HEK293 (cell line): Measurements from ENCODE around the gene BTBD19.

Experiments
- CTCF ChIA-PET: fragments of 350-600 bp; formaldehyde crosslinking; extraction: SDS; loops from one replicate; lab custom pipeline; 2021; ENCODE audit warnings: antibody characterized with exemption; lab: Yijun Ruan, JAX
- POLR2A ChIA-PET: fragments of 300-600 bp; formaldehyde crosslinking; extraction: SDS; loops from one replicate; lab custom pipeline; 2020; ENCODE audit warnings: antibody characterized with exemption, inconsistent platforms; lab: Yijun Ruan, JAX
- H3K27ac ChIP-seq: fragments of 200-500 bp; sonication (Bioruptor generic); 2 replicates; pipeline ENCODE4 v1.5.1; 2014; ENCODE audit warnings: low read depth, low read length, control low read depth, inconsistent platforms; ENCODE audit errors: extremely low read depth
- H3K36me3 ChIP-seq, 2 experiments: fragments of 200-500 bp in 1 of 2; sonication (Bioruptor generic) in 1 of 2; 1 replicate in 1 of 2; 2 replicates in 1 of 2; pipeline ENCODE4 v1.5.1; 2014 to 2017; ENCODE audit warnings: inconsistent platforms in 2 of 2, low read length in 2 of 2; ENCODE audit not compliant: control insufficient read depth in 2 of 2, insufficient read depth in 1 of 2
- H3K4me1 ChIP-seq: fragments of 200-500 bp; sonication (Bioruptor generic); 2 replicates; pipeline ENCODE4 v1.5.1; 2014; ENCODE audit warnings: mild to moderate bottlenecking, low read length, inconsistent platforms; ENCODE audit not compliant: control insufficient read depth, insufficient read depth
- H3K4me3 ChIP-seq: 2 replicates; pipeline ENCODE4 v1.5.1; 2011; ENCODE audit warnings: low read depth, mild to moderate bottlenecking, control low read depth, low read length, moderate library complexity
- H3K9me3 ChIP-seq: fragments of 200-500 bp; sonication (Bioruptor generic); 2 replicates; pipeline ENCODE4 v1.5.1; 2014; ENCODE audit warnings: low read depth, low read length, inconsistent platforms; ENCODE audit not compliant: control insufficient read depth, insufficient read depth
- KLF16 ChIP-seq: fragments of 450-650 bp; formaldehyde crosslinking; IDR thresholded peaks from 2 replicates; pipeline ENCODE4 v1.5.1; 2017; ENCODE audit warnings: missing biosample characterization, missing genetic modification characterization
- KLF7 ChIP-seq: fragments of 450-650 bp; formaldehyde crosslinking; IDR thresholded peaks from 2 replicates; pipeline ENCODE4 v1.5.1; 2016; ENCODE audit warnings: missing biosample characterization, missing genetic modification characterization, borderline replicate concordance
- OVOL3 ChIP-seq: fragments of 450-650 bp; formaldehyde crosslinking; IDR thresholded peaks from 2 replicates; pipeline ENCODE4 v1.5.1; 2016; ENCODE audit warnings: missing biosample characterization, missing genetic modification characterization
- SP2 ChIP-seq: fragments of 450-650 bp; formaldehyde crosslinking; IDR thresholded peaks from 2 replicates; pipeline ENCODE4 v1.5.1; 2016; ENCODE audit warnings: missing biosample characterization, missing genetic modification characterization
- ZBTB1 ChIP-seq: fragments of 450-650 bp; formaldehyde crosslinking; IDR thresholded peaks from 2 replicates; pipeline ENCODE4 v1.5.1; 2016; ENCODE audit warnings: missing biosample characterization, missing genetic modification characterization
- ZBTB17 ChIP-seq: fragments of 450-650 bp; formaldehyde crosslinking; IDR thresholded peaks from 2 replicates; pipeline ENCODE4 v1.5.1; 2016; ENCODE audit warnings: missing biosample characterization, missing genetic modification characterization
- ZEB2 ChIP-seq: fragments of 450-650 bp; formaldehyde crosslinking; IDR thresholded peaks from 2 replicates; pipeline ENCODE4 v1.5.1; 2016; ENCODE audit warnings: missing biosample characterization, missing genetic modification characterization
- ZNF19 ChIP-seq: fragments of 450-650 bp; formaldehyde crosslinking; IDR thresholded peaks from 2 replicates; pipeline ENCODE4; 2016; ENCODE audit warnings: missing biosample characterization, missing genetic modification characterization, low read depth
- ZNF214 ChIP-seq: fragments of 450-650 bp; formaldehyde crosslinking; IDR thresholded peaks from 2 replicates; pipeline ENCODE4 v1.5.1; 2017; ENCODE audit warnings: missing biosample characterization, mild to moderate bottlenecking, missing genetic modification characterization, borderline replicate concordance
- ZNF239 ChIP-seq: fragments of 450-650 bp; formaldehyde crosslinking; IDR thresholded peaks from 2 replicates; pipeline ENCODE4 v1.5.1; 2016; ENCODE audit warnings: missing biosample characterization, missing genetic modification characterization
- ZNF274 ChIP-seq, 2 experiments: fragments of 200-500 bp in 1 of 2; fragments of 450-650 bp in 1 of 2; sonication (Bioruptor generic) in 1 of 2; formaldehyde crosslinking in 1 of 2; IDR thresholded peaks; 2 replicates each; pipeline versions ENCODE4 v1.5.1 to v1.6.1; 2014 to 2016; ENCODE audit warnings: borderline replicate concordance in 1 of 2, inconsistent platforms in 1 of 2, low read length in 1 of 2, missing biosample characterization in 1 of 2, missing genetic modification characterization in 1 of 2
- ZNF311 ChIP-seq: fragments of 450-650 bp; formaldehyde crosslinking; IDR thresholded peaks from 2 replicates; pipeline ENCODE4 v1.5.1; 2017; ENCODE audit warnings: missing biosample characterization, missing genetic modification characterization, borderline replicate concordance
- ZNF350 ChIP-seq: fragments of 450-650 bp; formaldehyde crosslinking; IDR thresholded peaks from 2 replicates; pipeline ENCODE4 v1.5.0; 2017; ENCODE audit warnings: missing biosample characterization, mild to moderate bottlenecking, missing genetic modification characterization
- ZNF624 ChIP-seq: fragments of 450-650 bp; formaldehyde crosslinking; IDR thresholded peaks from 2 replicates; pipeline ENCODE4 v1.5.1; 2017; ENCODE audit warnings: missing biosample characterization, missing genetic modification characterization
- ZNF670 ChIP-seq: fragments of 450-650 bp; formaldehyde crosslinking; IDR thresholded peaks from 2 replicates; pipeline ENCODE4 v1.5.1; 2016; ENCODE audit warnings: missing biosample characterization, missing genetic modification characterization, low read depth
- ZNF768 ChIP-seq: fragments of 450-650 bp; formaldehyde crosslinking; IDR thresholded peaks from 2 replicates; pipeline ENCODE4 v1.5.1; 2018; ENCODE audit warnings: missing biosample characterization, mild to moderate bottlenecking, missing genetic modification characterization
- TF ChIP-seq, protein P1 (sequence below): fragments of 450-650 bp; formaldehyde crosslinking; IDR thresholded peaks from 2 replicates; pipeline ENCODE4 v1.5.1; 2016; ENCODE audit warnings: missing biosample characterization, missing genetic modification characterization
- TF ChIP-seq, protein P2 (sequence below): fragments of 450-650 bp; formaldehyde crosslinking; IDR thresholded peaks from 2 replicates; pipeline ENCODE4 v1.5.1; 2016; ENCODE audit warnings: missing biosample characterization, missing genetic modification characterization
- TF ChIP-seq, protein P3 (sequence below): fragments of 450-650 bp; formaldehyde crosslinking; IDR thresholded peaks from 2 replicates; pipeline ENCODE4 v1.5.1; 2016; ENCODE audit warnings: missing biosample characterization, missing genetic modification characterization
- TF ChIP-seq, protein P4 (sequence below): fragments of 450-650 bp; formaldehyde crosslinking; IDR thresholded peaks from 2 replicates; pipeline ENCODE4 v1.5.1; 2017; ENCODE audit warnings: missing biosample characterization, missing genetic modification characterization

BTBD19 gene

DNA sequence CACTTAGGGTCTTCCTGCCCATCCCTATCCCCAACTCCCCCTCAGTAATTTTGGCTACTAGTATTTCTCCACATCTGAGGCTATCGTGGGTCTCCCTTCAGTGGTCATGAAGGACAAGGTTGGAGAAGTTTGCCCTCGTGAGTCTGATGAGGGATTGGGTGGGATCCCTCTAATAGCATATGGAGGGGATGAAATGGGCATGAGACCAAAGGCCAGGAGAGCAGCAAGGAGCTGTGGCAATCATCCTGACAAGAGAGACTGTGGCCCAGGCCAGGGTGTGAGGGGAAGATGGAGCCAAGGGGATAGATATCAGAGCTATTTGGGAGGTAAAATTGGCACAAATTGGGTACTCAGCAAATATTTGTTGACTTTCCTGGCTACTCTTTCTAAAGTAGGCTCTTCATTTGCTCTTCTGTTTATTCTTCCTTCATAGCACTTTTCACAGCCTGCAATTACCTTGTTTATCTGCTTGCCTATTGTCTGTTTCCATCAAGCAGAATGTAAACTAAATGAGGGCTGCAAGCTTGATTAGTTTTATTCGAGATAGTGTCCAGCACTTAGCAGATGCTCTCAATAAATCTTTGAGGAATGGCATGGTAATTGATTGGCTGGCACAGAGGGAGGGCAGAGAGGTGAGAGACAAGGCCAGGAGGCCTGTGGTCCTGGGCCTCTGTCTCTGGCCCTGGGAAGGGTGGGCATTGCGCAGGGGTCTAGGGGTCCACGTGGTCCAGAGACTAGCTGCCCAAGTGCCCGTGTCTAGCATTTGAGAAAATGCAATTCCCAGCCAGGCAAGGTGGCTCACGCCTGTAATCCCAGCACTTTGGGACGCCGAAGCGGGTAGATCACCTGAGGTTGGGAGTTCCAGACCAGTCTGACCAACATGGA lies 9.6 kb upstream of the BTBD19 start:
- no peaks in the 10 kb centered on the region for H3K4me1 ChIP-seq
- TF ChIP-seq SP2 (tag by site-specific recombination), result no peak
- 0 out of 2 replicates have a peak, but pooled peaks have one; percentile 22 for TF ChIP-seq ZBTB17
- TF ChIP-seq OVOL3, result no peak
- TF ChIP-seq ZNF214 (tag by site-specific recombination), result no peak
- TF ChIP-seq ZNF624 (tag by site-specific recombination), result no peak
- TF ChIP-seq, protein P1, sequence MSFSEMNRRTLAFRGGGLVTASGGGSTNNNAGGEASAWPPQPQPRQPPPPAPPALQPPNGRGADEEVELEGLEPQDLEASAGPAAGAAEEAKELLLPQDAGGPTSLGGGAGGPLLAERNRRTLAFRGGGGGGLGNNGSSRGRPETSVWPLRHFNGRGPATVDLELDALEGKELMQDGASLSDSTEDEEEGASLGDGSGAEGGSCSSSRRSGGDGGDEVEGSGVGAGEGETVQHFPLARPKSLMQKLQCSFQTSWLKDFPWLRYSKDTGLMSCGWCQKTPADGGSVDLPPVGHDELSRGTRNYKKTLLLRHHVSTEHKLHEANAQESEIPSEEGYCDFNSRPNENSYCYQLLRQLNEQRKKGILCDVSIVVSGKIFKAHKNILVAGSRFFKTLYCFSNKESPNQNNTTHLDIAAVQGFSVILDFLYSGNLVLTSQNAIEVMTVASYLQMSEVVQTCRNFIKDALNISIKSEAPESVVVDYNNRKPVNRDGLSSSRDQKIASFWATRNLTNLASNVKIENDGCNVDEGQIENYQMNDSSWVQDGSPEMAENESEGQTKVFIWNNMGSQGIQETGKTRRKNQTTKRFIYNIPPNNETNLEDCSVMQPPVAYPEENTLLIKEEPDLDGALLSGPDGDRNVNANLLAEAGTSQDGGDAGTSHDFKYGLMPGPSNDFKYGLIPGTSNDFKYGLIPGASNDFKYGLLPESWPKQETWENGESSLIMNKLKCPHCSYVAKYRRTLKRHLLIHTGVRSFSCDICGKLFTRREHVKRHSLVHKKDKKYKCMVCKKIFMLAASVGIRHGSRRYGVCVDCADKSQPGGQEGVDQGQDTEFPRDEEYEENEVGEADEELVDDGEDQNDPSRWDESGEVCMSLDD (tag by site-specific recombination), result no peak
- no peak overlapping the region for H3K4me3 ChIP-seq
- no peaks in the 10 kb centered on the region for H3K9me3 ChIP-seq
- POLR2A ChIA-PET, result interaction anchor here (0.7 to 4.3 kb wide), 4 partner anchors 21 to 723 kb away, joined by 4 to 62 read pairs (median 10); partner anchors contain the start of genes HECTD3, PRDX1, RPS8 and UROD
- H3K27ac ChIP-seq, result peak overlapping the region; percentile 80
- CTCF ChIA-PET, result interaction anchor here (0.6 to 4.2 kb wide), 7 partner anchors 10 to 37 kb away, joined by 3 to 28 read pairs (median 4); partner anchors contain the start of gene BTBD19
- H3K36me3 ChIP-seq, result peaks cover 0 to 21% of the 10 kb centered on the region in 2 experiments; a peak in 1 of 3 replicates

DNA sequence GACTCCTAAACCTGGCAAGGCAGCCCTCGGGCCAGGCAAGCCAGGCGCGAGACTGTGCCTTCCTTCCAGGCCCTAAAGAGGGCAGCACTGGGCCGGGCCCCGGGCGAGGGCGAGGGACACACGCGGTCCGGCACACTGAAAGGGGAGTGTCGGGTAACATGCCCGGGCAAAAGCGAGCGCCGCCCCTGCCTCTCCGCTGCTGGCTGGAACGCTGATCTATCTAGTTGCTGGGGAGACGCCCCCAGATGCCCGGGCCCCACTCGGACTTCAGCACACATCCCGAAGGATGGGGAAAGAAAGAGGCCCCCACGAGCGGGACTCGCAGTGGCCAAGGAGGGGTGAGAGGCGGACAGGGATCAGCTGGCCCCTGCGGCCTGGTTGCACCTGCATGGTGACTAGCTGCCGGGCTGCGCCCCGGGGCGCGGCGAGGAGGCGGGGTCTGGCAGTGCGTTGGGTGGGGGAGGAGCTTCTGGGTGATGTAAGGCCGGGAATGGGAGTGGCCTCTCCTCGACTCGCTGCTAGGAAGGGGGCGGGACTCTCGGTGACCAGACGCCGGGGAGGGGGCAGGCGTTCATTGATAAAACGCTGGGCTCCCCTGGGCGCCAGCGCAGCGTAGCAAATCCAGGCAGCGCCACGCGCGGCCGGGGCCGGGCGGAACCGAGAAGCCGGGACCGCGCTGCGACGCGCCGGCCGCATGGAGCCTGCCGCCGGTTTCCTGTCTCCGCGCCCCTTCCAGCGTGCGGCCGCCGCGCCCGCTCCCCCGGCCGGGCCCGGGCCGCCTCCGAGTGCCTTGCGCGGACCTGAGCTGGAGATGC lies 8.3 kb upstream of the BTBD19 start, which contains the start of gene PLK3:
Gene PLK3 (plus strand): TSS at position 608 of the 815 bp plus-strand sequence. CDS start 87 bp downstream, at position 695.
- H3K36me3 ChIP-seq, result peaks cover 0 to 31% of the 10 kb centered on the region in 2 experiments; a peak in 1 of 3 replicates
- H3K27ac ChIP-seq, result peak within 1 kb of the TSS; percentile 80
- ChIA-PET CTCF (interaction anchor here (0.6 to 4.2 kb wide), 14 partner anchors 9 to 500 kb away, joined by 3 to 28 read pairs (median 3); partner anchors contain the start of gene BTBD19), POLR2A (interaction anchor here (0.5 to 4.3 kb wide), 23 partner anchors 9 to 1778 kb away, joined by 3 to 62 read pairs (median 5); partner anchors contain the start of genes BTBD19, EIF2B3, HECTD3 and PTCH2)
- H3K4me3 ChIP-seq, result peak within 1 kb of the TSS; percentile 70
- H3K4me1 ChIP-seq, result no peaks in the 10 kb centered on the region
- H3K9me3 ChIP-seq, result no peaks in the 10 kb centered on the region
- TF ChIP-seq, protein P2, sequence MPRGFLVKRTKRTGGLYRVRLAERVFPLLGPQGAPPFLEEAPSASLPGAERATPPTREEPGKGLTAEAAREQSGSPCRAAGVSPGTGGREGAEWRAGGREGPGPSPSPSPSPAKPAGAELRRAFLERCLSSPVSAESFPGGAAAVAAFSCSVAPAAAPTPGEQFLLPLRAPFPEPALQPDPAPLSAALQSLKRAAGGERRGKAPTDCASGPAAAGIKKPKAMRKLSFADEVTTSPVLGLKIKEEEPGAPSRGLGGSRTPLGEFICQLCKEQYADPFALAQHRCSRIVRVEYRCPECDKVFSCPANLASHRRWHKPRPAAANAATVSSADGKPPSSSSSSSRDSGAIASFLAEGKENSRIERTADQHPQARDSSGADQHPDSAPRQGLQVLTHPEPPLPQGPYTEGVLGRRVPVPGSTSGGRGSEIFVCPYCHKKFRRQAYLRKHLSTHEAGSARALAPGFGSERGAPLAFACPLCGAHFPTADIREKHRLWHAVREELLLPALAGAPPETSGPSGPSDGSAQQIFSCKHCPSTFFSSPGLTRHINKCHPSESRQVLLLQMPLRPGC (tag by site-specific recombination), result peak; percentile 74
- TF ChIP-seq, protein P3, sequence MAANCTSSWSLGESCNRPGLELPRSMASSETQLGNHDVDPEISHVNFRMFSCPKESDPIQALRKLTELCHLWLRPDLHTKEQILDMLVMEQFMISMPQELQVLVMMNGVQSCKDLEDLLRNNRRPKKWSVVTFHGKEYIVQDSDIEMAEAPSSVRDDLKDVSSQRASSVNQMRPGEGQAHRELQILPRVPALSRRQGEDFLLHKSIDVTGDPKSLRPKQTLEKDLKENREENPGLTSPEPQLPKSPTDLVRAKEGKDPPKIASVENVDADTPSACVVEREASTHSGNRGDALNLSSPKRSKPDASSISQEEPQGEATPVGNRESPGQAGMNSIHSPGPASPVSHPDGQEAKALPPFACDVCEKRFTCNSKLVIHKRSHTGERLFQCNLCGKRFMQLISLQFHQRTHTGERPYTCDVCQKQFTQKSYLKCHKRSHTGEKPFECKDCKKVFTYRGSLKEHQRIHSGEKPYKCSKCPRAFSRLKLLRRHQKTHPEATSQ (tag by site-specific recombination), result peak; percentile 86; the same call in 1 of the 2 replicates
- TF ChIP-seq KLF16 (tag by site-specific recombination) (peak; percentile 97), ZNF670 (tag by site-specific recombination) (no peak), KLF7 (tag by site-specific recombination) (peak; percentile 95), ZNF19 (tag by site-specific recombination) (no peak), ZNF768 (tag by site-specific recombination) (no peak), ZEB2 (tag by site-specific recombination) (peak; percentile 98), ZNF350 (no peak), ZBTB1 (tag by site-specific recombination) (no peak), ZNF311 (tag by site-specific recombination) (no peak), ZNF274 (IDR thresholded peaks at IDR 0.05; ENCODE audit: low read length) (no peak), ZNF274 (tag by site-specific recombination; IDR thresholded peaks at IDR 0.05; ENCODE audit: borderline replicate concordance) (no peak), ZNF239 (tag by site-specific recombination) (no peak)
- TF ChIP-seq, protein P4, sequence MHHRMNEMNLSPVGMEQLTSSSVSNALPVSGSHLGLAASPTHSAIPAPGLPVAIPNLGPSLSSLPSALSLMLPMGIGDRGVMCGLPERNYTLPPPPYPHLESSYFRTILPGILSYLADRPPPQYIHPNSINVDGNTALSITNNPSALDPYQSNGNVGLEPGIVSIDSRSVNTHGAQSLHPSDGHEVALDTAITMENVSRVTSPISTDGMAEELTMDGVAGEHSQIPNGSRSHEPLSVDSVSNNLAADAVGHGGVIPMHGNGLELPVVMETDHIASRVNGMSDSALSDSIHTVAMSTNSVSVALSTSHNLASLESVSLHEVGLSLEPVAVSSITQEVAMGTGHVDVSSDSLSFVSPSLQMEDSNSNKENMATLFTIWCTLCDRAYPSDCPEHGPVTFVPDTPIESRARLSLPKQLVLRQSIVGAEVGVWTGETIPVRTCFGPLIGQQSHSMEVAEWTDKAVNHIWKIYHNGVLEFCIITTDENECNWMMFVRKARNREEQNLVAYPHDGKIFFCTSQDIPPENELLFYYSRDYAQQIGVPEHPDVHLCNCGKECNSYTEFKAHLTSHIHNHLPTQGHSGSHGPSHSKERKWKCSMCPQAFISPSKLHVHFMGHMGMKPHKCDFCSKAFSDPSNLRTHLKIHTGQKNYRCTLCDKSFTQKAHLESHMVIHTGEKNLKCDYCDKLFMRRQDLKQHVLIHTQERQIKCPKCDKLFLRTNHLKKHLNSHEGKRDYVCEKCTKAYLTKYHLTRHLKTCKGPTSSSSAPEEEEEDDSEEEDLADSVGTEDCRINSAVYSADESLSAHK, result 0 out of 2 replicates have a peak, but pooled peaks have one; percentile 39
